HCT116 (cell line): ENCODE results near the gene CHST9. TPM values are rescaled to one million over a fixed set of nuclear protein-coding genes. Genes with fewer than 3 reads are reported as not detected.

Experiments used
- ATAC-seq: fragments of 200-7000 bp; cut with Tn5 transposase; 2 replicates; pipeline ENCODE4 v1.9.1; 2020; ENCODE audit warnings: mild to moderate bottlenecking, moderate library complexity
- BruUV-seq: library from RNA; stranded (reverse); fragments of 400-500 nt; replicated peaks from 2 replicates; lab custom pipeline; 2021; lab: Mats Ljungman, UMichigan
- CTCF ChIA-PET: fragments of 300-600 bp; sonication (Branson Sonifier 250); formaldehyde crosslinking; loops from one replicate; lab custom pipeline; 2021; ENCODE audit warnings: antibody characterized with exemption; lab: Charles Lee
- POLR2A ChIA-PET: fragments of 300-600, 350-600 bp; sonication (Branson Sonifier 250); formaldehyde crosslinking; loops from one replicate; lab custom pipeline; 2021; ENCODE audit warnings: antibody characterized with exemption; lab: Charles Lee
- RAD21 ChIA-PET, 2 experiments: fragments of 300-600 bp; sonication (Branson Sonifier 250); formaldehyde crosslinking; loops; one replicate each; lab custom pipeline; 2023; ENCODE audit warnings: low total read pairs in 2 of 2; ENCODE audit not compliant: uncharacterized antibody in 2 of 2, unreplicated experiment in 2 of 2, low non-redundant PET in 1 of 2; lab: Charles Lee
- DNase-seq: peaks from one replicate; pipeline ENCODE4 v3.0.0-alpha.2; 2010; ENCODE audit warnings: low read depth, low spot score
- H2AFZ ChIP-seq: fragments of 200-600 bp; shearing (Covaris generic), sonication (generic); 2 replicates; pipeline ENCODE4 v1.6.1; 2017; ENCODE audit warnings: low read depth, mixed run types, mixed read lengths, antibody characterized with exemption, low read length; ENCODE audit not compliant: poor library complexity, severe bottlenecking
- H3K27ac ChIP-seq: 2 replicates; pipeline ENCODE4 v1.5.1; 2012; ENCODE audit warnings: low read depth, low read length
- H3K27me3 ChIP-seq: fragments of 200-600 bp; sonication (generic); 2 replicates; pipeline ENCODE4 v1.6.1; 2016; ENCODE audit warnings: mixed run types, low read length, mixed read lengths; ENCODE audit not compliant: insufficient read depth
- H3K36me3 ChIP-seq, 2 experiments: fragments of 200-500 bp in 1 of 2; fragments of 200-600 bp in 1 of 2; sonication (Bioruptor generic) in 1 of 2; sonication (generic) in 1 of 2; 2 replicates each; pipeline versions ENCODE4 v1.5.1 to v1.6.1; 2014 to 2016; ENCODE audit warnings: low read length in 2 of 2, inconsistent platforms in 1 of 2, mixed read lengths in 1 of 2, mixed run types in 1 of 2; ENCODE audit not compliant: insufficient read depth in 2 of 2, control insufficient read depth in 1 of 2
- H3K4me1 ChIP-seq, 2 experiments: fragments of 200-600 bp in 1 of 2; sonication (generic) in 1 of 2; 2 replicates each; pipeline versions ENCODE4 v1.5.1 to v1.6.1; 2012 to 2017; ENCODE audit warnings: low read length in 2 of 2, inconsistent platforms in 1 of 2, mild to moderate bottlenecking in 1 of 2, mixed read lengths in 1 of 2, mixed run types in 1 of 2, moderate library complexity in 1 of 2; ENCODE audit not compliant: insufficient read depth in 2 of 2, control insufficient read depth in 1 of 2
- H3K4me2 ChIP-seq: fragments of 200-600 bp; sonication (generic); 2 replicates; pipeline ENCODE4 v1.6.1; 2017; ENCODE audit warnings: mixed run types, low read length, mixed read lengths
- H3K4me3 ChIP-seq, 2 experiments: fragments of 200-600 bp in 1 of 2; sonication (generic) in 1 of 2; replicated peaks in 1 of 2; 2 replicates each; pipeline ENCODE4 v1.5.1; 2011 to 2016; ENCODE audit warnings: low read length in 2 of 2, control low read depth in 1 of 2, low read depth in 1 of 2, mild to moderate bottlenecking in 1 of 2, mixed read lengths in 1 of 2, mixed run types in 1 of 2
- H3K79me2 ChIP-seq: fragments of 200-600 bp; sonication (generic); 2 replicates; pipeline ENCODE4 v1.6.1; 2017; ENCODE audit warnings: mild to moderate bottlenecking, mixed run types, low read length, moderate library complexity, mixed read lengths; ENCODE audit not compliant: insufficient read depth
- H3K9ac ChIP-seq: fragments of 200-600 bp; sonication (generic); 2 replicates; pipeline ENCODE4 v1.6.1; 2016; ENCODE audit warnings: low read length, mixed read lengths
- H3K9me2 ChIP-seq: fragments of 200-600 bp; sonication (generic), shearing (Covaris generic); 2 replicates; pipeline ENCODE4 v1.6.1; 2017; ENCODE audit warnings: mixed run types, mild to moderate bottlenecking, moderate library complexity; ENCODE audit not compliant: insufficient read depth
- H3K9me3 ChIP-seq, 2 experiments: fragments of 200-500 bp in 1 of 2; fragments of 200-600 bp in 1 of 2; sonication (Bioruptor generic) in 1 of 2; sonication (generic) in 1 of 2; 2 replicates each; pipeline ENCODE4 v1.6.1; 2014 to 2017; ENCODE audit warnings: low read length in 2 of 2, mixed read lengths in 2 of 2, inconsistent platforms in 1 of 2, low read depth in 1 of 2, mild to moderate bottlenecking in 1 of 2, mixed run types in 1 of 2, moderate library complexity in 1 of 2; ENCODE audit not compliant: control insufficient read depth in 1 of 2, insufficient read depth in 1 of 2
- H4K20me1 ChIP-seq: fragments of 200-600 bp; sonication (generic), shearing (Covaris generic); 2 replicates; pipeline ENCODE4 v1.6.1; 2017; ENCODE audit warnings: mixed run types, mild to moderate bottlenecking, moderate library complexity; ENCODE audit not compliant: insufficient read depth
- CTCF ChIP-seq, 3 experiments: fragments of 200-600 bp in 1 of 3; sonication (generic) in 1 of 3; IDR thresholded peaks in 2 of 3; conservative IDR thresholded peaks in 1 of 3; 2 replicates each; pipeline ENCODE4 v1.5.1; 2012 to 2017; ENCODE audit warnings: low read depth in 2 of 3, low read length in 2 of 3, antibody characterized with exemption in 1 of 3, borderline replicate concordance in 1 of 3, control low read depth in 1 of 3, mild to moderate bottlenecking in 1 of 3, mixed read lengths in 1 of 3, mixed run types in 1 of 3, moderate library complexity in 1 of 3; ENCODE audit not compliant: insufficient read depth in 1 of 3
- EGR1 ChIP-seq: IDR thresholded peaks from 2 replicates; pipeline ENCODE4 v1.6.1; 2012; ENCODE audit warnings: low read depth
- FOSL1 ChIP-seq: IDR thresholded peaks from 2 replicates; pipeline ENCODE4 v1.6.1; 2012; ENCODE audit warnings: low read depth
- MAX ChIP-seq: IDR thresholded peaks from 2 replicates; pipeline ENCODE4 v1.6.1; 2012
- POLR2A ChIP-seq: IDR thresholded peaks from 2 replicates; pipeline ENCODE4 v1.7.0; 2011; ENCODE audit warnings: borderline replicate concordance; ENCODE audit not compliant: insufficient read depth, insufficient read length; ENCODE audit errors: extremely low read depth
- POLR2AphosphoS5 ChIP-seq: IDR thresholded peaks from 2 replicates; pipeline ENCODE4 v1.6.1; 2011; ENCODE audit warnings: mild to moderate bottlenecking, low read depth, low read length, moderate library complexity
- SP1 ChIP-seq: IDR thresholded peaks from 2 replicates; pipeline ENCODE4 v1.6.1; 2012; ENCODE audit warnings: low read depth
- YY1 ChIP-seq: IDR thresholded peaks from 2 replicates; pipeline ENCODE4 v1.6.1; 2011; ENCODE audit warnings: low read length, low read depth, moderate library complexity, mild to moderate bottlenecking; ENCODE audit not compliant: insufficient replicate concordance; ENCODE audit errors: extremely low read depth
- ZBTB33 ChIP-seq: IDR thresholded peaks from 2 replicates; pipeline ENCODE4 v1.6.1; 2011; ENCODE audit warnings: mild to moderate bottlenecking, low read length, moderate library complexity; ENCODE audit not compliant: insufficient replicate concordance; ENCODE audit errors: extremely low read depth
- ZFX ChIP-seq: fragments of 450-650 bp; IDR thresholded peaks from 2 replicates; pipeline ENCODE4 v1.6.1; 2017
- ZNF274 ChIP-seq: fragments of 200-500 bp; sonication (Bioruptor generic); IDR thresholded peaks from 2 replicates; pipeline ENCODE4 v1.6.1; 2014; ENCODE audit warnings: mild to moderate bottlenecking, low read depth, low read length, inconsistent platforms
- intact Hi-C: fragments of 100-400 bp; cut with micrococcal nuclease; formaldehyde crosslinking; loops from 2 replicates; pipeline ENCODE4 v1.10.0; 2022
- total RNA-seq: library from RNA; stranded (reverse); gene quantifications from one replicate; pipeline ENCODE4 v1.2.1, GENCODE V29; 2021; ENCODE audit not compliant: unreplicated experiment

The CHST9 gene
- total RNA-seq, 1 experiment from 2014 or later, result not detected

DNA sequence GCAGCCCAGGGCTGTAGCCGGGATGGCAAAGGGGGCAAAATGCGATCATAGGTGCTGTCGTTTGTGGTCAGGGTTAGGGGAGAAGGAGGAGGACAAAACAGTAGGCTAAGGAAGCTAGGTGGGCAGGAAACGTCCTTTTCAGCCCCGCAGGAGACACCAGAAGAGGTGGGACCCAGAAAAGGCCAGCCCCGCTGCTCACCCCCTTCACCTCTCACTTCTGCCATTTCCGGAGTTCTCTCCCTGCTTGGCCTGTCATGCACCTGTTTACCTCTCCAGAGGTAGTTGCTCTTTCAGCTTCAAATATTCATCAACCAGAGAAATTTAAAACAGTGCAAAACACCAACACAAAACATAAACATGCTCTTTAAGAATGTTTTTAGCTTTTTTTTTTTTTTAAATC is 320.4 kb downstream of the CHST9 start:
- no TSS peak for BruUV-seq
- H3K4me1 ChIP-seq, result peaks cover 0 to 6% of the 10 kb centered on the region in 2 experiments; a peak in 2 of 4 replicates
- peaks cover 18% of the 10 kb centered on the region for H3K27me3 ChIP-seq
- no peaks in the 10 kb centered on the region for H3K9me3 ChIP-seq
- no peak overlapping the region for H3K4me2 ChIP-seq
- H3K9ac ChIP-seq, result no peak overlapping the region
- no peaks in the 10 kb centered on the region for H3K9me2 ChIP-seq
- no peak overlapping the region for H2AFZ ChIP-seq
- TF ChIP-seq ZNF274, result no peak
- no peak for TF ChIP-seq YY1
- TF ChIP-seq ZFX, result no peak
- no peak for TF ChIP-seq POLR2A
- TF ChIP-seq FOSL1, result no peak
- no peak for TF ChIP-seq CTCF (IDR thresholded peaks at IDR 0.05 in 2 of 3, conservative IDR thresholded peaks at IDR 0.05 in 1 of 3; ENCODE audit: borderline replicate concordance in 1 of 3, insufficient read depth in 1 of 3, low read depth in 2 of 3, low read length in 2 of 3)
- no peak for TF ChIP-seq ZBTB33
- no peak for TF ChIP-seq SP1
- no peak for TF ChIP-seq MAX
- no peak for TF ChIP-seq EGR1
- no peak for TF ChIP-seq POLR2AphosphoS5
- no peaks in the 10 kb centered on the region for H4K20me1 ChIP-seq
- POLR2A ChIA-PET, result interaction anchor here (0.6 kb wide), 1 partner anchor 16 kb away, joined by 4 read pairs; no protein-coding TSS in a partner anchor
- RAD21 ChIA-PET, result no interaction called here
- CTCF ChIA-PET, result no interaction called here
- ATAC-seq (no peak), DNase-seq (no peak)
- H3K36me3 ChIP-seq, result no peaks in the 10 kb centered on the region
- intact Hi-C loops, result no loop called here
- no peak overlapping the region for H3K27ac ChIP-seq
- H3K4me3 ChIP-seq, result no peak overlapping the region
- no peaks in the 10 kb centered on the region for H3K79me2 ChIP-seq
